ENCODE measurements around the gene SCNN1B. TPM values are rescaled to one million over a fixed set of nuclear protein-coding genes. Genes with fewer than 3 reads are reported as not detected.

Gene SCNN1B
- total RNA-seq, 2 experiments from 2014 or later: not detected

DNA sequence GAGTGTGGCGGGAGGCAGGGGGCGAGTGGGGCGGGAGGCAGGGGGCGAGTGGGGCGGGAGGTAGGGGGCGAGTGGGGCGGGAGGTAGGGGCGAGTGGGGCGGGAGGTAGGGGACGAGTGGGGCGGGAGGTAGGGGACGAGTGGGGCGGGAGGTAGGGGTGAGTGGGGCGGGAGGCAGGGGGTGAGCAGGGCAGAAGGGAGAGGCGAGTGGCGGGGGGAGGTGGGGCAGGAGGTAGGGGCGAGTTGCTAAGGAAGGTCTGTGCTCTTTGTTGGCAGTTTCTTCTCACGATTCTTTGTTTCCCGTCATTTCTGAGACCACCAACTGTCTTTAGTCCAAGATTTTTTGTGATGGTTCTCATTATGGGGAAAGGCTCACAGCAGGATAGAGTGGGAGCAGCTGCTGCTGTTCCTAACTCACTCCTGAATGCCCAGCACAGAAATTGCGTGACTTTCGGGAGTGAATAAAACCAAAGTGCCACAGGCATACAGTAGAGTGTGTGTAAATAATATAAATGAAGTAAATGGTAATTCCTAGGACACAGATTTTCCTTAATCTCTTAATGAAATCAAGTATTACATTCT lies 106.2 kb downstream of the SCNN1B start:
- POLR2A ChIA-PET: no interaction called here
- Mint-ChIP-seq H3K9me3 (no peaks in the 10 kb centered on the region), H3K36me3 (peaks cover 1% of the 10 kb centered on the region), H3K4me1 (no peaks in the 10 kb centered on the region), H3K27ac (no peak overlapping the region), H3K4me3 (no peak overlapping the region), H3K27me3 (no peaks in the 10 kb centered on the region)
- DNase-seq (no peak), ATAC-seq (ENCODE audit: low read depth) (no peak)

DNA sequence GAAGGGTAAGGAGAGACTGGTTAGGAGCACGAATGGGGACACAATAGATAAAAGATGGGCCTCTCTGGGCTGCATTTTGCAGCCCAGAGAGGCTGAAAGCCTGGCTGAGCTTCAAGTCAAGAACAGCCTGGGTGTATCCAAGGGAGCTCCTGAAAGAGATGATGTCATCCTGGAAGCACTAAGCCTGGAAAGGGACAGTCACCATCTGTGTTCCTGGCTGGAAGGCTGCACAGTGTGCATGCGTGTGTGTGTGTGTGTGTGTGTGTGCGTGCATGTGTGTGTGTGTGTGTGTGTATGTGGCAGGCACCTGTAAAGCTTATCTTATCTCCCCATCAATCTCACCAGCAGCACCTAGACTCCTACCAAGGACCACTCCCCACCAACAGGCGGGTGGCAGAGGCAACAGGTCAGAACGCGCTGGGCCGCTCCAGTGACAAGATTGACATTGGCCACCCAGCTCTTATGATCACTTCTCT lies 106.8 kb downstream of the SCNN1B start:
- H3K4me3 Mint-ChIP-seq: no peak overlapping the region
- H3K27ac Mint-ChIP-seq: no peak overlapping the region
- peaks cover 1% of the 10 kb centered on the region for H3K36me3 Mint-ChIP-seq
- ATAC-seq (ENCODE audit: low read depth): no peak
- H3K4me1 Mint-ChIP-seq: no peaks in the 10 kb centered on the region
- POLR2A ChIA-PET: no interaction called here
- H3K27me3 Mint-ChIP-seq: no peaks in the 10 kb centered on the region
- no peak for DNase-seq
- no peaks in the 10 kb centered on the region for H3K9me3 Mint-ChIP-seq

GRCh38 chr16:23409522-23409921 lies 107.4 kb downstream of the SCNN1B start:
- no peaks in the 10 kb centered on the region for H3K4me1 Mint-ChIP-seq
- H3K9me3 Mint-ChIP-seq: no peaks in the 10 kb centered on the region
- H3K4me3 Mint-ChIP-seq: no peak overlapping the region
- H3K27ac Mint-ChIP-seq: no peak overlapping the region
- peaks cover 1% of the 10 kb centered on the region for H3K36me3 Mint-ChIP-seq
- DNase-seq: no peak
- ATAC-seq (ENCODE audit: low read depth): no peak
- POLR2A ChIA-PET: no interaction called here
- H3K27me3 Mint-ChIP-seq: no peaks in the 10 kb centered on the region

GRCh38 chr16:23410176-23410575 lies 108.1 kb downstream of the SCNN1B start:
- Mint-ChIP-seq H3K4me3 (no peak overlapping the region), H3K9me3 (no peaks in the 10 kb centered on the region), H3K36me3 (peaks cover 1% of the 10 kb centered on the region), H3K27ac (no peak overlapping the region), H3K27me3 (no peaks in the 10 kb centered on the region), H3K4me1 (no peaks in the 10 kb centered on the region)
- no peak for ATAC-seq (ENCODE audit: low read depth)
- POLR2A ChIA-PET: no interaction called here
- no peak for DNase-seq

GRCh38 chr16:23414731-23415130 lies 112.6 kb downstream of the SCNN1B start:
- ATAC-seq (ENCODE audit: low read depth): no peak
- Mint-ChIP-seq H3K36me3 (no peaks in the 10 kb centered on the region), H3K27me3 (no peaks in the 10 kb centered on the region), H3K27ac (no peak overlapping the region), H3K4me1 (no peaks in the 10 kb centered on the region), H3K9me3 (no peaks in the 10 kb centered on the region), H3K4me3 (no peak overlapping the region)
- POLR2A ChIA-PET: no interaction called here
- DNase-seq: no peak

DNA sequence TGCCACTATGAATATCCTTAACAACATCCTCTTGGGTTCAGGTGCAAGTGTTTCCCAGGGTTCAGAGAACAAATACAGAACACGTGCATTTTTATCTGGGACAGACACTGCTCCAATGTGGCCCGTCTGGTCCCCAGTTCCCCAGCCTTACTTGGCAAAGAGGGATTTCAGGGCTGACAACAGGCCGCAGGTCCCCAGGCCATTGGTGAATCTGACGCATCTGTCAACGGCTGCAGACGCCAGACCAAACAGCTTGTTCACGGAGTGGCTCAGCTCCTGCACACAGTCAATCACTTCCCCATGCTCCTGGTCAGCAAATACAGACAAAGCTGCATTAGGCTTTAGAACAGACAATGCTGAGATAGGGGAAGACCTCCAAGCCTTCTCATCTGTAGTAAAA lies 114.7 kb downstream of the SCNN1B start:
- ATAC-seq (ENCODE audit: low read depth) (no peak), DNase-seq (no peak)
- POLR2A ChIA-PET: no interaction called here
- Mint-ChIP-seq H3K4me1 (no peaks in the 10 kb centered on the region), H3K27ac (no peak overlapping the region), H3K27me3 (no peaks in the 10 kb centered on the region), H3K9me3 (no peaks in the 10 kb centered on the region), H3K4me3 (no peak overlapping the region), H3K36me3 (no peaks in the 10 kb centered on the region)

- H3K27ac Mint-ChIP-seq: no peak overlapping the region
- POLR2A ChIA-PET: no interaction called here
- H3K4me1 Mint-ChIP-seq: no peaks in the 10 kb centered on the region
- no peak overlapping the region for H3K4me3 Mint-ChIP-seq
- no peaks in the 10 kb centered on the region for H3K27me3 Mint-ChIP-seq
- DNase-seq: no peak
- peaks cover 6% of the 10 kb centered on the region for H3K36me3 Mint-ChIP-seq
- H3K9me3 Mint-ChIP-seq: no peaks in the 10 kb centered on the region
- ATAC-seq (ENCODE audit: low read depth): no peak
These were observed 117.9 kb downstream of the SCNN1B start for GRCh38 chr16:23420011-23420410.

DNA sequence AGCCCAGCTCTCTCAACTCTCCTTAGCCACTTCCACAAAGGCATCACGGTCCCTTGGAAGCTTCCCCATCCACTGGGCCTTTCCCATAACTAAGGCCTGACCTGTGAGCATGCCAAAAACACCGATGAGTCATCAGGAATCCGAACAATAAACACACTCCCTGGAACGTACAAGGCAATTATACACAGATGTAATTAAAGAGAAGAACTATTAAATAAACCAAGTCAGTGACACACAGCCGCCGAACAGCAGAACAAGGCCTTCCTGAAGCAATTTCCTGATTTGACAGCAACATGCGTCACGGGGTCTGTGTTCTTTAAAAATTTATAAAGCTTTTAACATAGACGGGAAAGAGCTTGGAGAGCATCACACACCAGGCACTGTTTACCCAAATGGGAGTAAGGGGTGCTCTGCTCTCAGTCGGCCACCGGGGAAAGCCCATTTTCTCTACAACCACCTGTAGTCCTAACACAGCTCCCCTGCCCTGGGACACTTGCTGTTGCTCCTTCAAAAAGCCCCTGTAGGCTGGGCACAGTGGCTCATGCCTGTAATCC lies 121.5 kb downstream of the SCNN1B start:
- Mint-ChIP-seq H3K27me3 (no peaks in the 10 kb centered on the region), H3K4me1 (no peaks in the 10 kb centered on the region), H3K36me3 (peaks cover 10% of the 10 kb centered on the region), H3K9me3 (no peaks in the 10 kb centered on the region), H3K27ac (no peak overlapping the region), H3K4me3 (no peak overlapping the region)
- POLR2A ChIA-PET: no interaction called here
- no peak for DNase-seq
- no peak for ATAC-seq (ENCODE audit: low read depth)

DNA sequence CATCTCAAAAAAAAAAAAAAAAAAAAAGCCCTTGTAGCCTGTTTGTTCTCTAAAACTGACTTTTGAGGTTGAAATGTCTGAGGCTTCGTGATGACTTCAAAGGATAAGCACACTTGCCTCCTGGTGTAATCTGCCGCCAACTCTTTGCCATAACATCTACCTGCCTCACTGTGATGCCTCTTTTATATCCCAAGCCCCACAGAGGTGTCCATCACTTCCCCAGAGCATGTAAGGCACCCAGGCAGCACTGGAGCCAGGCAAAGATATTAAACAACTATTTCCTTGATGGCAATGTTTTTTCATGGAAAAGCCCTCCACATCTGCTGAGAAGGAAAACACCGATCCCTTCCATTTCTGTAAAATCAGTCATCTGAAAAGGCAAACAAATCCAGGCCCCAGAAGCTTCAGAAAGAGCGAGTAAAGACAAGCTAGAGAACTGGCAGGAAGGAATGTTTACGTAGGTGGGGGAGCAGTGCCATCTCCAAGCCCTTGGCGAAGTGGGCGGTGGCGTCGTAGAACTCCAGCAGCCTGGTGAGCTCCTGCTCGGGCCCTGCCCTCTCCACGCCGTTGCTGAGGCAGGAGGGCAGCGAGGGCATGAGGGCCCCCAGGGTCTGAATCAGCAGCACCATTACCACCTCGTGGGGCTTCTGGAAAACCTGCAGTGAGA lies 122.3 kb downstream of the SCNN1B start:
- ATAC-seq (ENCODE audit: low read depth): no peak
- Mint-ChIP-seq H3K4me1 (no peaks in the 10 kb centered on the region), H3K27me3 (no peaks in the 10 kb centered on the region), H3K27ac (no peak overlapping the region), H3K4me3 (no peak overlapping the region), H3K36me3 (peaks cover 10% of the 10 kb centered on the region), H3K9me3 (no peaks in the 10 kb centered on the region)
- no peak for DNase-seq
- POLR2A ChIA-PET: no interaction called here

GRCh38 chr16:23428351-23428750 lies 126.2 kb downstream of the SCNN1B start:
- DNase-seq: no peak
- Mint-ChIP-seq H3K27ac (no peak overlapping the region), H3K9me3 (no peaks in the 10 kb centered on the region), H3K27me3 (no peaks in the 10 kb centered on the region), H3K4me1 (no peaks in the 10 kb centered on the region), H3K36me3 (peaks cover 7% of the 10 kb centered on the region), H3K4me3 (no peak overlapping the region)
- POLR2A ChIA-PET: interaction anchor here (0.7 kb wide), 1 partner anchor 272 kb away, joined by 3 read pairs; no protein-coding TSS in a partner anchor
- ATAC-seq (ENCODE audit: low read depth): no peak

Other genes with a start within 250 kb of the SCNN1B start
- 1 to 10 TPM; 5.7 to 6.0 TPM for gene USP31, start 152.8 kb upstream of the SCNN1B start, total RNA-seq
- gene SCNN1G, start 119.6 kb upstream of the SCNN1B start, total RNA-seq: not detected
- gene COG7, start 150.9 kb downstream of the SCNN1B start, total RNA-seq: 10 to 100 TPM; 22.3 to 23.6 TPM
- 100 to 1,000 TPM; 125 to 137 TPM for gene GGA2, start 208.2 kb downstream of the SCNN1B start, total RNA-seq